Caco-2 (cell line): ENCODE data around the gene P2RX7. TPM values are rescaled to one million over a fixed set of nuclear protein-coding genes. Genes with fewer than 3 reads are reported as not detected.
A peak's percentile ranks its signal among the peaks of the same experiment; 100 is the strongest.

Experiments
- BruUV-seq: library from RNA; stranded (reverse); fragments of 400-500 nt; replicated peaks from 2 replicates; lab custom pipeline; 2021; lab: Mats Ljungman, UMichigan
- CTCF ChIA-PET: fragments of 300-600 bp; sonication (Branson Sonifier 250); formaldehyde crosslinking; loops from one replicate; lab custom pipeline; 2022; ENCODE audit warnings: antibody characterized with exemption; lab: Charles Lee
- POLR2A ChIA-PET: fragments of 300-600 bp; sonication (Branson Sonifier 250); formaldehyde crosslinking; loops from one replicate; lab custom pipeline; 2022; ENCODE audit warnings: antibody characterized with exemption; lab: Charles Lee
- DNase-seq, 2 experiments: peaks; one replicate each; pipeline versions ENCODE4 v3.0.0 to v3.0.0-alpha.2; 2020 to 2022
- H3K27me3 ChIP-seq: replicated peaks from 2 replicates; pipeline ENCODE4 v1.6.0; 2011; ENCODE audit warnings: low read length; ENCODE audit not compliant: control insufficient read depth, insufficient read depth
- H3K36me3 ChIP-seq: 2 replicates; pipeline ENCODE4 v1.5.1; 2011; ENCODE audit warnings: low read length; ENCODE audit not compliant: control insufficient read depth, insufficient read depth
- H3K4me1 ChIP-seq: fragments of 250-450 bp; sonication (Bioruptor Pico); 2 replicates; pipeline ENCODE4 v1.5.1; 2020; ENCODE audit warnings: mild to moderate bottlenecking
- H3K4me3 ChIP-seq: 2 replicates; pipeline ENCODE4 v1.5.1; 2011; ENCODE audit warnings: low read depth, mild to moderate bottlenecking, control low read depth, low read length
- H3K9me3 ChIP-seq: fragments of 250-450 bp; sonication (Bioruptor Pico); 2 replicates; pipeline ENCODE4 v1.5.1; 2020; ENCODE audit warnings: mild to moderate bottlenecking, moderate library complexity
- H3K27ac Mint-ChIP-seq: one replicate; pipeline ENCODE4 v1.8.0; 2022; ENCODE audit warnings: mixed read lengths; ENCODE audit not compliant: unreplicated experiment
- H3K27me3 Mint-ChIP-seq: one replicate; pipeline ENCODE4 v1.8.0; 2022; ENCODE audit warnings: mixed read lengths; ENCODE audit not compliant: insufficient read depth, unreplicated experiment
- H3K36me3 Mint-ChIP-seq: one replicate; pipeline ENCODE4 v1.8.0; 2022; ENCODE audit warnings: mild to moderate bottlenecking, mixed read lengths; ENCODE audit not compliant: insufficient read depth, unreplicated experiment
- H3K4me1 Mint-ChIP-seq: one replicate; pipeline ENCODE4 v1.8.0; 2022; ENCODE audit warnings: low read depth, mixed read lengths; ENCODE audit not compliant: unreplicated experiment
- H3K4me3 Mint-ChIP-seq: one replicate; pipeline ENCODE4 v1.8.0; 2022; ENCODE audit warnings: mild to moderate bottlenecking, moderate library complexity, mixed read lengths; ENCODE audit not compliant: unreplicated experiment
- H3K9me3 Mint-ChIP-seq: one replicate; pipeline ENCODE4 v1.8.0; 2022; ENCODE audit warnings: mixed read lengths; ENCODE audit not compliant: unreplicated experiment
- CTCF ChIP-seq, 2 experiments: fragments of 200-600 bp in 1 of 2; IDR thresholded peaks; 1 replicate in 1 of 2; 2 replicates in 1 of 2; pipeline versions ENCODE4 v1.5.1 to v1.8.0; 2011 to 2022; ENCODE audit warnings: antibody characterized with exemption in 1 of 2, control low read depth in 1 of 2, inconsistent platforms in 1 of 2, low read depth in 1 of 2, low read length in 1 of 2, mild to moderate bottlenecking in 1 of 2, moderate library complexity in 1 of 2; ENCODE audit not compliant: insufficient read depth in 1 of 2, severe bottlenecking in 1 of 2, unreplicated experiment in 1 of 2
- intact Hi-C: fragments of 100-400 bp; cut with micrococcal nuclease; formaldehyde crosslinking; loops from one replicate; pipeline ENCODE4 v1.10.0; 2022; ENCODE audit not compliant: unreplicated experiment
- total RNA-seq: library from RNA; stranded (reverse); gene quantifications from 2 replicates; pipeline ENCODE4 v1.2.3, GENCODE V29; 2022

P2RX7 gene
- total RNA-seq, 1 experiment from 2014 or later, result not detected

- intact Hi-C loops, result no loop called here
- peaks cover 20% of the 10 kb centered on the region for H3K4me1 Mint-ChIP-seq
- H3K27me3 Mint-ChIP-seq, result no peaks in the 10 kb centered on the region
- POLR2A ChIA-PET, result no interaction called here
- no peak overlapping the region for H3K4me3 Mint-ChIP-seq
- H3K36me3 Mint-ChIP-seq, result no peaks in the 10 kb centered on the region
- TF ChIP-seq CTCF (IDR thresholded peaks at IDR 0.05; ENCODE audit: insufficient read depth in 1 of 2, low read depth in 1 of 2, low read length in 1 of 2, severe bottlenecking in 1 of 2, unreplicated experiment in 1 of 2), result no peak
- CTCF ChIA-PET, result no interaction called here
- Histone ChIP-seq H3K9me3 (no peaks in the 10 kb centered on the region), H3K36me3 (no peaks in the 10 kb centered on the region), H3K27me3 (no peaks in the 10 kb centered on the region), H3K4me3 (no peak overlapping the region), H3K4me1 (0 out of 2 replicates have a peak, but pooled peaks cover 2% of the 10 kb centered on the region)
- H3K27ac Mint-ChIP-seq, result no peak overlapping the region
- no TSS peak for BruUV-seq
- no peaks in the 10 kb centered on the region for H3K9me3 Mint-ChIP-seq
- peak; percentile 20 to 48 for DNase-seq
Observed at GRCh38 chr12:121128908-121129810, 3.5 kb upstream of the P2RX7 start.

GRCh38 chr12:121129811-121130147 lies 2.9 kb upstream of the P2RX7 start:
- intact Hi-C loops, result no loop called here
- Histone ChIP-seq H3K4me3 (no peak overlapping the region), H3K27me3 (no peaks in the 10 kb centered on the region), H3K9me3 (no peaks in the 10 kb centered on the region), H3K36me3 (no peaks in the 10 kb centered on the region), H3K4me1 (no peaks in the 10 kb centered on the region)
- H3K27me3 Mint-ChIP-seq, result no peaks in the 10 kb centered on the region
- no peaks in the 10 kb centered on the region for H3K9me3 Mint-ChIP-seq
- CTCF ChIA-PET, result no interaction called here
- H3K27ac Mint-ChIP-seq, result no peak overlapping the region
- peaks cover 14% of the 10 kb centered on the region for H3K4me1 Mint-ChIP-seq
- POLR2A ChIA-PET, result no interaction called here
- DNase-seq, result no peak
- no peak overlapping the region for H3K4me3 Mint-ChIP-seq
- BruUV-seq, result no TSS peak
- TF ChIP-seq CTCF (IDR thresholded peaks at IDR 0.05; ENCODE audit: insufficient read depth in 1 of 2, low read depth in 1 of 2, low read length in 1 of 2, severe bottlenecking in 1 of 2, unreplicated experiment in 1 of 2), result no peak
- no peaks in the 10 kb centered on the region for H3K36me3 Mint-ChIP-seq

GRCh38 chr12:121130866-121131373 lies 1.8 kb upstream of the P2RX7 start:
- Mint-ChIP-seq H3K4me1 (peaks cover 8% of the 10 kb centered on the region), H3K4me3 (no peak overlapping the region), H3K27ac (no peak overlapping the region), H3K36me3 (no peaks in the 10 kb centered on the region), H3K9me3 (no peaks in the 10 kb centered on the region), H3K27me3 (no peaks in the 10 kb centered on the region)
- BruUV-seq, result no TSS peak
- ChIA-PET CTCF (no interaction called here), POLR2A (no interaction called here)
- no peaks in the 10 kb centered on the region for H3K4me1 ChIP-seq
- no peaks in the 10 kb centered on the region for H3K9me3 ChIP-seq
- H3K27me3 ChIP-seq, result no peaks in the 10 kb centered on the region
- no peak for TF ChIP-seq CTCF (IDR thresholded peaks at IDR 0.05; ENCODE audit: insufficient read depth in 1 of 2, low read depth in 1 of 2, low read length in 1 of 2, severe bottlenecking in 1 of 2, unreplicated experiment in 1 of 2)
- DNase-seq, result no peak
- H3K36me3 ChIP-seq, result no peaks in the 10 kb centered on the region
- intact Hi-C loops, result no loop called here
- H3K4me3 ChIP-seq, result no peak overlapping the region
